ENCODE measurements around the gene BMPR1B.

The BMPR1B gene

DNA sequence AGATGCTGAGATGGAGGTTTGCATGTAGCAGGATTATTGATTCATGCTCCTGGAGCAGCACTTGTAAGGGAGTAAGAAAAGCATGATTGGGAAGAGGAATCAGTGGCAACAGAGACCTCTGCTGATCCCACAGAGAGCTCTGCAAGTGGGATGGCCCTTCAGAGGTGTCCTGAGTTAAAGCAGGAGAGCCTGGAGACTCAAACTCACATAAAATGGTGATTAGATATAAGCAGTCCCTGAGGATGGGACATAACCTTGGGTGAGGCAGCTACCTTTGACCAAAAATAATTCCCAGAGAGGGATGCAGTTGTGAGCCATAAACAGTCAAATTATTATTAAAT lies 25.4 kb upstream of the BMPR1B start:
- no peaks in the 10 kb centered on the region for H3K4me1 ChIP-seq (ENCODE audit: control insufficient read depth in 1 of 2, insufficient read depth in 2 of 2, low read length in 2 of 2)

DNA sequence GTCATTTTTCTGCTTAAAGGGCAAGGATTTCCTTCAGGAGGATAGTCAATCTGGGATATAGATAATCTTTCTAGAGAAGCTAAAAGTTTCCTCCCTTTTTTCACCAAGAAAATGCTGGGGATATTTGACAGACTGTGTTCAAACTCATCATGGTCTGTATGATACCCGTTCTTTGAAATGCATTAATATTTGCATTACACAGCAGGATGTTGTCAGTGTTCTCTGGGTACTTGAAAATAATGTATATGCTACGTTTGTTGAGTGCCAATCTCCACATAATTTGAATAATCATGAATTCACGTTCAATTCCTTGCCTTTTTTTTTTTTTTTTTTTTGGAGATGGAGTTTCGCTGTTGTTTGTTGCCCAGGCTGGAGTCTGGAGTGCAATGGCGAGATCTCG lies 18.0 kb upstream of the BMPR1B start:
- H3K4me1 ChIP-seq (ENCODE audit: control insufficient read depth in 1 of 2, insufficient read depth in 2 of 2, low read length in 2 of 2), result no peaks in the 10 kb centered on the region
- no peak overlapping the region for H3K27ac ChIP-seq (ENCODE audit: low read length)
- no peaks in the 10 kb centered on the region for H3K27me3 ChIP-seq (ENCODE audit: low read depth, low read length)
- no peaks in the 10 kb centered on the region for H3K9me3 ChIP-seq (ENCODE audit: control insufficient read depth in 1 of 2, low read length in 2 of 2)
- H3K36me3 ChIP-seq (ENCODE audit: control insufficient read depth in 1 of 2, insufficient read depth in 2 of 2, low read length in 2 of 2), result no peaks in the 10 kb centered on the region
- H3K4me3 ChIP-seq (ENCODE audit: low read depth in 1 of 2, low read length in 2 of 2), result no peak overlapping the region

More for the DNA sequence above, 25.4 kb upstream of the BMPR1B start:
- Histone ChIP-seq H3K9me3 (ENCODE audit: control insufficient read depth in 1 of 2, low read length in 2 of 2) (no peaks in the 10 kb centered on the region), H3K36me3 (ENCODE audit: control insufficient read depth in 1 of 2, insufficient read depth in 2 of 2, low read length in 2 of 2) (no peaks in the 10 kb centered on the region), H3K4me3 (ENCODE audit: low read depth in 1 of 2, low read length in 2 of 2) (no peak overlapping the region), H3K27me3 (ENCODE audit: low read depth, low read length) (no peaks in the 10 kb centered on the region), H3K27ac (ENCODE audit: low read length) (no peak overlapping the region)

DNA sequence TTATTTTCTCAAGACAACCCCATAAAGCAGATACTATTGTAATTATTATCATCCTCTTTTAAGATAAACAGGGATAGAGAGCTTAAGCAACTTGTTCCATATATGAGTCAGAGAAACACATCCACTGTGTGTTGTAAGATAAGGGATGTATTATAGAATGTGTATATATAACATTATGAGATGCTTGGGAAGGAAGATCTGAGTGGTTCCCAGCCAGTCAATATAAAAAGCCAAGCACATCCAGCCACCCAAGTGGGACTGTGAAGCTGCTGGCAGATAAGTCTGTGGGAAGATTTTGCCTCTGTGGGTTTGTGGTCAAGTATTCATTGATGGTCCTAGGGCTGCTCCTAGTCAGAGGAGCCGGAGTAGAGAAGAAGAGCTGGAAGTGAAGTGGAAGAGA lies 16.5 kb upstream of the BMPR1B start:
- Histone ChIP-seq H3K4me1 (ENCODE audit: control insufficient read depth in 1 of 2, insufficient read depth in 2 of 2, low read length in 2 of 2) (no peaks in the 10 kb centered on the region), H3K27ac (ENCODE audit: low read length) (no peak overlapping the region), H3K4me3 (ENCODE audit: low read depth in 1 of 2, low read length in 2 of 2) (no peak overlapping the region), H3K36me3 (ENCODE audit: control insufficient read depth in 1 of 2, insufficient read depth in 2 of 2, low read length in 2 of 2) (no peaks in the 10 kb centered on the region), H3K27me3 (ENCODE audit: low read depth, low read length) (no peaks in the 10 kb centered on the region), H3K9me3 (ENCODE audit: control insufficient read depth in 1 of 2, low read length in 2 of 2) (no peaks in the 10 kb centered on the region)

DNA sequence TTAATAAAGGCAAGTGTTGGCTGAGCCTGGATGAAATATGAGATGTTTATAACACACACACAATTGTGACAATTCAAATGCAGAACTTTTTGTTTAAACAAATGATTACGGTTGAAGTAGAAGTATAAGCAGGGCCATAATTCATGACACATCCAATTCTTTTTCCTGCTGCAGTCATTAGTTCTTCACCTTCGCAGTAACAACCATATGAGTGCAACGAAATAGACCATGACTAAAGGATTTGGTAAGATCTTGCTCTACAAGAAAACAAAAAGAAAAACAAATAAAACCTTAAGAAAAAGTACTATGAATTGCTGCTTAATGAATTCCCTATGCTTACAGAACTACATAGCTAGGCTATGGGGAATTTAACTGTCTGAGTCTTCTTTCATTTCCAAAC lies 13.9 kb upstream of the BMPR1B start:
- no peak overlapping the region for H3K27ac ChIP-seq (ENCODE audit: low read length)

DNA sequence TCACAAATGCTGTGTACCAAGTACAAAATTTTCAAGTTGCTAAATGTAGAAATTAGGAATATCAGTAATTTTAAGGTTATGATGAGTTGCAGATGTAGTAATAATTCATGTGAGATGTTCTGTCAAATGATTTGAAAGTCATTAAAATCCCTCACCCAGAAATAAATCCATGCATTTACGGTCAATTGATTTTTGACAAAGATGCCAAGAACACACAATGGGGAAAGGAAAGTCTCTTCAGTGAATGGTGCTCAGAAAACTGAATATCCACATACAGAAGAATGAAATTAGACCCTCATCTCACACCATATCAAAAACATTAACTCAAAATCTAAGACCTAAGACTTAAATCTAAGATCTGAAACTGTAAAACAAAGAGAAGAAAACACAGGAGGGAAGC lies 12.9 kb upstream of the BMPR1B start:
- no peaks in the 10 kb centered on the region for H3K27me3 ChIP-seq (ENCODE audit: low read depth, low read length)
- no peaks in the 10 kb centered on the region for H3K9me3 ChIP-seq (ENCODE audit: control insufficient read depth in 1 of 2, low read length in 2 of 2)
- H3K4me1 ChIP-seq (ENCODE audit: control insufficient read depth in 1 of 2, insufficient read depth in 2 of 2, low read length in 2 of 2), result no peaks in the 10 kb centered on the region
- H3K4me3 ChIP-seq (ENCODE audit: low read depth in 1 of 2, low read length in 2 of 2), result no peak overlapping the region
- H3K36me3 ChIP-seq (ENCODE audit: control insufficient read depth in 1 of 2, insufficient read depth in 2 of 2, low read length in 2 of 2), result no peaks in the 10 kb centered on the region
- H3K27ac ChIP-seq (ENCODE audit: low read length), result no peak overlapping the region

More for the DNA sequence above, 13.9 kb upstream of the BMPR1B start:
- no peaks in the 10 kb centered on the region for H3K4me1 ChIP-seq (ENCODE audit: control insufficient read depth in 1 of 2, insufficient read depth in 2 of 2, low read length in 2 of 2)
- H3K36me3 ChIP-seq (ENCODE audit: control insufficient read depth in 1 of 2, insufficient read depth in 2 of 2, low read length in 2 of 2), result no peaks in the 10 kb centered on the region
- no peaks in the 10 kb centered on the region for H3K9me3 ChIP-seq (ENCODE audit: control insufficient read depth in 1 of 2, low read length in 2 of 2)
- no peaks in the 10 kb centered on the region for H3K27me3 ChIP-seq (ENCODE audit: low read depth, low read length)
- no peak overlapping the region for H3K4me3 ChIP-seq (ENCODE audit: low read depth in 1 of 2, low read length in 2 of 2)

DNA sequence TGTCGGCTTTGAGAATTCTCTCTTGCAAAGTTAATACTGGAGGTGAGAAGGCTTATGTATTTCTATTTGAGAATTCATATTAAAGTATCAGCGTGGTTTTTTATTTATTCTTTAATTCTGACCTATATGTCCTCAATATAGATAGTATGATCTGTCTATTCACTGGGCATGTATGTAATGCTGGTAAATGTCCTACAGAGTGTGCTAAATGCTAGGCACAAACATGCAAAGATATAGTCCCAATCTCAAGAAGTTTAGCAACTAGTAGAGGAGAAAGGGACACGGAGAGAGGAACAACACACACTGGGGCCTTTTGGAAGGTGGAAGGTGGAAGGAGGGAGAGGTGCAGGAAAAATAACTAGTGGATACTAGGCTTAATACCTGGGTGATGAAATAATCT lies 11.0 kb upstream of the BMPR1B start:
- H3K4me1 ChIP-seq (ENCODE audit: control insufficient read depth in 1 of 2, insufficient read depth in 2 of 2, low read length in 2 of 2), result no peaks in the 10 kb centered on the region
- no peak overlapping the region for H3K4me3 ChIP-seq (ENCODE audit: low read depth in 1 of 2, low read length in 2 of 2)
- no peaks in the 10 kb centered on the region for H3K36me3 ChIP-seq (ENCODE audit: control insufficient read depth in 1 of 2, insufficient read depth in 2 of 2, low read length in 2 of 2)
- no peaks in the 10 kb centered on the region for H3K27me3 ChIP-seq (ENCODE audit: low read depth, low read length)
- H3K27ac ChIP-seq (ENCODE audit: low read length), result no peak overlapping the region
- H3K9me3 ChIP-seq (ENCODE audit: control insufficient read depth in 1 of 2, low read length in 2 of 2), result no peaks in the 10 kb centered on the region

DNA sequence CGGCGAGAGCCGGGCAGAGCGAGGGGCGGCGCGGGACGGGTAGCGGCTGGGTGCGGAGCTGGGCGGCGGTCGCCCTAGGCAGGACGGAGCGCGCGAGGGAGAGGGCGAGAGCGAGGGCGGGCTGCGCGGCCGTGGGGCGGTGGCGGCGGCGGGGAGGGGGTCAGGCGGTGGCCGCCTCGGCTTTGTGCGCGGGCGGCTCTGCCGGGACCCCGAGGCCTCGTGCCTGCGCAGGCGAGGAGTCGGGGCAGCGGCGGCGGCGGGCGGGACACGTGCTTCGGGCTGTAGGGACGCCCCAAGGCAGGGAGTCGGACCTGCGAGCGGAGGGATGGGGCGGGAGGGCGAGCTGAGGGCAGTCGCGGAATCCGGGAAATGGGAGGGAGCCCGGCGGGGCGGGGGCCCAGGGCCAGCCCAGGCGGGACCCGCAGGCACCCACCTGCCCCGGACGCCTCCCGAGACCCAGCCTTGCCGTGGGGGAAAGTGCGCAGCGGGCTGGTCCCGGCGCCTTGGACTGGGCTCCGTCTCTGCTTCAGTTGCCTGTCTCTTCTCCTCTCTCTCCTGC lies 465 bp downstream of the BMPR1B start:
- no peaks in the 10 kb centered on the region for H3K36me3 ChIP-seq (ENCODE audit: control insufficient read depth in 1 of 2, insufficient read depth in 2 of 2, low read length in 2 of 2)
- peak overlapping the region; percentile 36 for H3K27ac ChIP-seq (ENCODE audit: low read length)
- H3K4me1 ChIP-seq (ENCODE audit: control insufficient read depth in 1 of 2, insufficient read depth in 2 of 2, low read length in 2 of 2), result peaks cover 0 to 12% of the 10 kb centered on the region in 2 donors
- H3K9me3 ChIP-seq (ENCODE audit: control insufficient read depth in 1 of 2, low read length in 2 of 2), result no peaks in the 10 kb centered on the region
- H3K4me3 ChIP-seq (ENCODE audit: low read depth in 1 of 2, low read length in 2 of 2), result peak overlapping the region; percentile 55 to 62
- peaks cover 16% of the 10 kb centered on the region for H3K27me3 ChIP-seq (ENCODE audit: low read depth, low read length)

DNA sequence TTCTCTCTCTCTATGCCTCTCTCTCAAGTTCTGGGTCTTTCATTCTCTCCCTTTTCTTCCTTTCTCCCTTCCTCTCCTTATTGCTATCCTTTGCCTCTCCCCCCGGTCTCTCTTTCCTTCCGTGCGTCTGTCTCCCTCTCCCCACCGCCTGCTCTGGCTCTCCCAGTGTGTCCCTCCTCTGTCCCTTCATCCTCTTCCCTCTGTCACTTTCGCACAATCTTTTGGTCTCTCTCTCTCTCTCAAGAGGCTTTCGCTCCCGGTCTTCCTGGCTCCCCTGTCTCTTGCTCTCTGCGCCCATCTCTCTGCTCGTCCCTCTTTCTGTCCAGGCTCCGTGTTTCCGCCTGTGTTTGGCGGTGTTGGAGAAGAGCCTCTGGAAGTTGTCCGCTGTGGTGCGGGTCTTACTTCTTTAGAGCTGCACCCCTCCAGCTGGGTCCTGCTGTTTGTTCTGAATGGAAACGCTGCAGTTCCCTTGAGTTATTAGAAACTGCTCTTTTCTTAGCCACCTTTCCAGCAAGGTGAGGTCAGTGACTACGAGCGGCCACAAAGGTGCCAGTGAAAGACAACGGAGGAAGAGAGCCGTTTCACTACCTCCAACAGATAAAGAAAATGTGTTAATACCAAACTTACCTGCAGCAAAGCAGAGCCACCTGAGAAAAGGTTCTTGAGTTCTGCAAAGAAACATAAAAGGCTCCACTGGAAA lies 1.1 kb downstream of the BMPR1B start:
- Histone ChIP-seq H3K27ac (ENCODE audit: low read length) (peak overlapping the region; percentile 36), H3K9me3 (ENCODE audit: control insufficient read depth in 1 of 2, low read length in 2 of 2) (no peaks in the 10 kb centered on the region), H3K4me3 (ENCODE audit: low read depth in 1 of 2, low read length in 2 of 2) (peak overlapping the region; percentile 55 to 62), H3K4me1 (ENCODE audit: control insufficient read depth in 1 of 2, insufficient read depth in 2 of 2, low read length in 2 of 2) (peaks cover 0 to 12% of the 10 kb centered on the region in 2 donors), H3K36me3 (ENCODE audit: control insufficient read depth in 1 of 2, insufficient read depth in 2 of 2, low read length in 2 of 2) (no peaks in the 10 kb centered on the region), H3K27me3 (ENCODE audit: low read depth, low read length) (peaks cover 16% of the 10 kb centered on the region)

DNA sequence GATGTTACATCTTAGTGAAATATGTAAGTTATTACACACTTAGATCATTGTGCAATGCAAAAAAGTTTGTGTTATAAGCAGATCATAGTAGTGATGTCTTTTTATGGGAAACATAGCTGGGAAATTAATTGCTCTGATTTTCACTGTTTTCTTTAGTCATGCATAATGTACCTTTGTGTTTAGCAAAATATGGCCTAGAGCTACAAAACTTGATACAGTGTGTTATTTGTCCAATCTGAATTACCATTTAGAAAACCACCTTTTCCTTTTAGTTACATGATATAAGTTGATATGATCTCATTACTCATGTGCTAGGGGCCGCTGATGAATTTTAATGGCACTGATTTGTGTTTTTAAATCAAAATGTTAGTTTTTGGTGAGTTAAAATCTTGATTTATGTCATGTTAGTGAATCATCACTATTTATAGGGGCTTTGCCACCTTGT lies 2.0 kb downstream of the BMPR1B start:
- Histone ChIP-seq H3K4me3 (ENCODE audit: low read depth in 1 of 2, low read length in 2 of 2) (no peak overlapping the region), H3K4me1 (ENCODE audit: control insufficient read depth in 1 of 2, insufficient read depth in 2 of 2, low read length in 2 of 2) (peaks cover 0 to 12% of the 10 kb centered on the region in 2 donors), H3K27me3 (ENCODE audit: low read depth, low read length) (peaks cover 16% of the 10 kb centered on the region), H3K36me3 (ENCODE audit: control insufficient read depth in 1 of 2, insufficient read depth in 2 of 2, low read length in 2 of 2) (no peaks in the 10 kb centered on the region), H3K27ac (ENCODE audit: low read length) (no peak overlapping the region), H3K9me3 (ENCODE audit: control insufficient read depth in 1 of 2, low read length in 2 of 2) (no peaks in the 10 kb centered on the region)

DNA sequence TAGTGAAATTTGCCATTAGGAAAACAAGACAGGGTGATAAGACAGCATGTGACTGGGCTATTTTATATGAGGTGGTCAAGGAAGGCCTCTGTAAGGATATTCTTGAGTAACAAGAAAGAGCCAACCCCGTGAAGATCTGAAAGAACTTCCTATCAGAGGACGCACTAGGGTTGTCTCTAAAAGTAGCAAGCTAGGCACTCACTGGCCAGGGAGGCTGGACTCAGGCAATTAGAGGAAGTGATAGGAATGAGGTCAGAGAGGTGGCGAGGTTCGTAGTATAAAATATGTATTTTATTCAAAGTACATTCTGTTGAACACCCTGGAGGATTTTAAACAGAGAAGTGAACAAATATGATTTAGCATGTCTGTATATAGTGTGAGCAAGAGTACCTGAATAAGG lies 4.6 kb downstream of the BMPR1B start:
- H3K27ac ChIP-seq (ENCODE audit: low read length), result no peak overlapping the region
- H3K4me1 ChIP-seq (ENCODE audit: control insufficient read depth in 1 of 2, insufficient read depth in 2 of 2, low read length in 2 of 2), result peaks cover 0 to 7% of the 10 kb centered on the region in 2 donors
- H3K36me3 ChIP-seq (ENCODE audit: control insufficient read depth in 1 of 2, insufficient read depth in 2 of 2, low read length in 2 of 2), result no peaks in the 10 kb centered on the region
- no peaks in the 10 kb centered on the region for H3K9me3 ChIP-seq (ENCODE audit: control insufficient read depth in 1 of 2, low read length in 2 of 2)
- no peak overlapping the region for H3K4me3 ChIP-seq (ENCODE audit: low read depth in 1 of 2, low read length in 2 of 2)
- H3K27me3 ChIP-seq (ENCODE audit: low read depth, low read length), result peaks cover 14% of the 10 kb centered on the region

DNA sequence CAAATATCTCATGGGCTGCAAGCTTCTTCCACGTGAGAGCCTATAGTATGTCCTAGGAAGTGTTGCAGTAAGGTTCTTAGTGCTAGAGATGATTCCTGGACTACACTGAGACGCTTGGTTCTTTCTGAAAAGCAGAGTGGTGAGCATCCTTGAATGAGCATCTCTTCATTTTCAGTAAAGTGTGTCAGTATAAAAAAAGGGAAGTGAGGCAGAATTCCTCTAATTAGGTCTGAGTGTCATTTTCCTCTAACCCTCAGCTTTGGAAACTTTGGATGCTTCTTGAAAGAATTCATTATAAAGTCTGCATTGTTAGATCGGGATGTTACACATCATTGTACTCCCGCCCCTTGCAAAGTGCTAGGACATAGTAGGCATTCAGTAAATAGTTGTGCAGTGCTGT lies 5.2 kb downstream of the BMPR1B start:
- H3K4me1 ChIP-seq (ENCODE audit: control insufficient read depth in 1 of 2, insufficient read depth in 2 of 2, low read length in 2 of 2), result peaks cover 0 to 5% of the 10 kb centered on the region in 2 donors
- no peak overlapping the region for H3K27ac ChIP-seq (ENCODE audit: low read length)

DNA sequence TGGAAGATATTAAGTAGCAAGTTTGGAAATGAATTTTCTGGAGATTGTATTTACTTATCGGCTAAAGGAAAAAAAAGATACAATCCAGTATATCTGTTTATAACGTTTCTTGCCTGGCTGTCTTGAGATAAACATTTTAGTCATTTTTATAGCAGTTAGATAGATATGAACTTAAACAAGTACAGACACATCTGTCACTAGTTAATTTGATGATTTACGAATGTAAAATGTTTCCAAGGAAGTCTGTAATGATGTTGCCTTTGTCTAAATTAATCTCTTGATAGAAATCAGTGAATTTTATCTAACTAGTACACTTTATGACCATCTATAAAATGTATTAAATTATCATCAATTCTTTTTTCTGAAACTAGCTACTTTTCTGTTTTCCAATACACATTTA lies 5.7 kb downstream of the BMPR1B start:
- H3K9me3 ChIP-seq (ENCODE audit: control insufficient read depth in 1 of 2, low read length in 2 of 2), result no peaks in the 10 kb centered on the region
- H3K36me3 ChIP-seq (ENCODE audit: control insufficient read depth in 1 of 2, insufficient read depth in 2 of 2, low read length in 2 of 2), result no peaks in the 10 kb centered on the region
- peaks cover 12% of the 10 kb centered on the region for H3K27me3 ChIP-seq (ENCODE audit: low read depth, low read length)
- peaks cover 0 to 3% of the 10 kb centered on the region in 2 donors for H3K4me1 ChIP-seq (ENCODE audit: control insufficient read depth in 1 of 2, insufficient read depth in 2 of 2, low read length in 2 of 2)
- no peak overlapping the region for H3K4me3 ChIP-seq (ENCODE audit: low read depth in 1 of 2, low read length in 2 of 2)
- no peak overlapping the region for H3K27ac ChIP-seq (ENCODE audit: low read length)

More for the DNA sequence above, 5.2 kb downstream of the BMPR1B start:
- Histone ChIP-seq H3K9me3 (ENCODE audit: control insufficient read depth in 1 of 2, low read length in 2 of 2) (no peaks in the 10 kb centered on the region), H3K27me3 (ENCODE audit: low read depth, low read length) (peaks cover 12% of the 10 kb centered on the region), H3K36me3 (ENCODE audit: control insufficient read depth in 1 of 2, insufficient read depth in 2 of 2, low read length in 2 of 2) (no peaks in the 10 kb centered on the region), H3K4me3 (ENCODE audit: low read depth in 1 of 2, low read length in 2 of 2) (no peak overlapping the region)
